ENCODE measurements around the gene FRMPD4. TPM values are rescaled to one million over a fixed set of nuclear protein-coding genes. Genes with fewer than 3 reads are reported as not detected.

The FRMPD4 gene
- total RNA-seq, 3 donors from 2014 or later (not counting 1 experiment from before 2014, with no cell fraction given), result not detected

- Mint-ChIP-seq H3K4me3 (no peak overlapping the region), H3K4me1 (no peaks in the 10 kb centered on the region), H3K27ac (no peak overlapping the region), H3K27me3 (ENCODE audit: low read depth in 2 of 2) (no peaks in the 10 kb centered on the region), H3K9me3 (no peaks in the 10 kb centered on the region), H3K36me3 (no peaks in the 10 kb centered on the region)
- Histone ChIP-seq H3K27ac (ENCODE audit: low read length) (no peak overlapping the region), H3K9me3 (ENCODE audit: control insufficient read depth, insufficient read depth, low read length) (no peaks in the 10 kb centered on the region), H3K36me3 (ENCODE audit: control insufficient read depth, insufficient read depth, low read length) (no peaks in the 10 kb centered on the region), H3K27me3 (ENCODE audit: control insufficient read depth, insufficient read depth, low read length) (no peaks in the 10 kb centered on the region), H3K4me1 (ENCODE audit: control insufficient read depth, insufficient read depth, low read length) (no peaks in the 10 kb centered on the region), H3K4me3 (ENCODE audit: low read length) (no peak overlapping the region)
- WGBS (ENCODE audit: insufficient coverage), result no CpG with 5 or more reads among the region's 1 CpG
- DNase-seq (no peak), ATAC-seq (no peak)
- intact Hi-C loops (cut with micrococcal nuclease), result no loop called here
- TF ChIP-seq CTCF (IDR thresholded peaks at IDR 0.05), result no peak
Measured at GRCh38 chrX:12378706-12379105, 240.4 kb downstream of the FRMPD4 start.

- H3K36me3 Mint-ChIP-seq, result no peaks in the 10 kb centered on the region
- H3K27me3 ChIP-seq (ENCODE audit: control insufficient read depth, insufficient read depth, low read length), result no peaks in the 10 kb centered on the region
- H3K27ac Mint-ChIP-seq, result no peak overlapping the region
- no peak for DNase-seq
- intact Hi-C loops (cut with micrococcal nuclease), result no loop called here
- H3K9me3 Mint-ChIP-seq, result no peaks in the 10 kb centered on the region
- H3K36me3 ChIP-seq (ENCODE audit: control insufficient read depth, insufficient read depth, low read length), result no peaks in the 10 kb centered on the region
- no peaks in the 10 kb centered on the region for H3K4me1 Mint-ChIP-seq
- no peak for ATAC-seq
- H3K27me3 Mint-ChIP-seq (ENCODE audit: low read depth in 2 of 2), result no peaks in the 10 kb centered on the region
- 75% methylated on average over 3 of the region's 3 CpGs for WGBS (ENCODE audit: insufficient coverage)
- H3K4me1 ChIP-seq (ENCODE audit: control insufficient read depth, insufficient read depth, low read length), result no peaks in the 10 kb centered on the region
- H3K4me3 ChIP-seq (ENCODE audit: low read length), result no peak overlapping the region
- no peaks in the 10 kb centered on the region for H3K9me3 ChIP-seq (ENCODE audit: control insufficient read depth, insufficient read depth, low read length)
- TF ChIP-seq CTCF (IDR thresholded peaks at IDR 0.05), result no peak
- H3K4me3 Mint-ChIP-seq, result no peak overlapping the region
- no peak overlapping the region for H3K27ac ChIP-seq (ENCODE audit: low read length)
Measured at GRCh38 chrX:12379671-12380070, 241.4 kb downstream of the FRMPD4 start.

GRCh38 chrX:12383196-12383595, 244.9 kb downstream of the FRMPD4 start:
- intact Hi-C loops (cut with micrococcal nuclease), result no loop called here
- H3K9me3 ChIP-seq (ENCODE audit: control insufficient read depth, insufficient read depth, low read length), result no peaks in the 10 kb centered on the region
- no peaks in the 10 kb centered on the region for H3K27me3 Mint-ChIP-seq (ENCODE audit: low read depth in 2 of 2)
- no peaks in the 10 kb centered on the region for H3K36me3 Mint-ChIP-seq
- H3K36me3 ChIP-seq (ENCODE audit: control insufficient read depth, insufficient read depth, low read length), result no peaks in the 10 kb centered on the region
- TF ChIP-seq CTCF (IDR thresholded peaks at IDR 0.05), result no peak
- no peaks in the 10 kb centered on the region for H3K9me3 Mint-ChIP-seq
- no peak overlapping the region for H3K27ac Mint-ChIP-seq
- no peak overlapping the region for H3K4me3 ChIP-seq (ENCODE audit: low read length)
- DNase-seq, result no peak
- H3K4me1 Mint-ChIP-seq, result no peaks in the 10 kb centered on the region
- no peaks in the 10 kb centered on the region for H3K4me1 ChIP-seq (ENCODE audit: control insufficient read depth, insufficient read depth, low read length)
- H3K27ac ChIP-seq (ENCODE audit: low read length), result no peak overlapping the region
- H3K4me3 Mint-ChIP-seq, result no peak overlapping the region
- no peak for ATAC-seq
- WGBS (ENCODE audit: insufficient coverage), result 88% methylated on average over 1 of the region's 2 CpGs
- H3K27me3 ChIP-seq (ENCODE audit: control insufficient read depth, insufficient read depth, low read length), result no peaks in the 10 kb centered on the region

- Mint-ChIP-seq H3K4me1 (no peaks in the 10 kb centered on the region), H3K9me3 (no peaks in the 10 kb centered on the region), H3K36me3 (no peaks in the 10 kb centered on the region), H3K4me3 (no peak overlapping the region), H3K27me3 (ENCODE audit: low read depth in 2 of 2) (no peaks in the 10 kb centered on the region), H3K27ac (no peak overlapping the region)
- no peaks in the 10 kb centered on the region for H3K4me1 ChIP-seq (ENCODE audit: control insufficient read depth, insufficient read depth, low read length)
- H3K27ac ChIP-seq (ENCODE audit: low read length), result no peak overlapping the region
- no peak overlapping the region for H3K4me3 ChIP-seq (ENCODE audit: low read length)
- no peak for ATAC-seq
- TF ChIP-seq CTCF (IDR thresholded peaks at IDR 0.05), result no peak
- H3K9me3 ChIP-seq (ENCODE audit: control insufficient read depth, insufficient read depth, low read length), result no peaks in the 10 kb centered on the region
- H3K27me3 ChIP-seq (ENCODE audit: control insufficient read depth, insufficient read depth, low read length), result no peaks in the 10 kb centered on the region
- DNase-seq, result no peak
- WGBS (ENCODE audit: insufficient coverage), result no CpG with 5 or more reads among the region's 1 CpG
- intact Hi-C loops (cut with micrococcal nuclease), result no loop called here
- no peaks in the 10 kb centered on the region for H3K36me3 ChIP-seq (ENCODE audit: control insufficient read depth, insufficient read depth, low read length)
Measured at GRCh38 chrX:12390301-12390700, 252.0 kb downstream of the FRMPD4 start.
